NCI-H2227 (cell line): Measurements from ENCODE around the gene IQCK.
"Not testable (repeated sequence)": the region's sequence is repeated elsewhere in the genome, so short reads cannot be mapped to it uniquely, and the experiment has no call there.

ENCODE experiments used
- DNase-seq: peaks from one replicate; lab custom pipeline; 2025; ENCODE audit not compliant: unreplicated experiment; lab: John Stamatoyannopoulos, UW

The IQCK gene

DNA sequence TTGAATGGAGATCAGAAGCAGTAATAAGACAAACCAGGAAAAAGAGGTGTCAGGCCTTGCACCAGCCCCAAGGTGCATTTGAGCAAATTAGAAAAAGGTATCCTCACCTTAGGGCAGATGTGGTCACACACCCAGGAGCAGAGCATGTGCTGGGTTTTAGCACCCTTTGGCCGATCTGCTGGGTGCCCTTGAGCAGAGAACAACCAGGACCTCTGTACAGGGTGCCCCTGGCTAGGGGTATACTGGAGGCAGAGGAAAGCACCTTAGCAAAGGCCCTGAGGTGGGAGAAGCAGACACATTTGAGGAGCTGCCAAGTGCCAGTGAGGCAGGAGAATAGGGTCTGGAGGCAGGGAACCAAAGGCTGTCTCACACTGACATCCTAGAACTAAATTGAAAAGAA, 67.0 kb downstream of the IQCK start:
- no peak for DNase-seq

DNA sequence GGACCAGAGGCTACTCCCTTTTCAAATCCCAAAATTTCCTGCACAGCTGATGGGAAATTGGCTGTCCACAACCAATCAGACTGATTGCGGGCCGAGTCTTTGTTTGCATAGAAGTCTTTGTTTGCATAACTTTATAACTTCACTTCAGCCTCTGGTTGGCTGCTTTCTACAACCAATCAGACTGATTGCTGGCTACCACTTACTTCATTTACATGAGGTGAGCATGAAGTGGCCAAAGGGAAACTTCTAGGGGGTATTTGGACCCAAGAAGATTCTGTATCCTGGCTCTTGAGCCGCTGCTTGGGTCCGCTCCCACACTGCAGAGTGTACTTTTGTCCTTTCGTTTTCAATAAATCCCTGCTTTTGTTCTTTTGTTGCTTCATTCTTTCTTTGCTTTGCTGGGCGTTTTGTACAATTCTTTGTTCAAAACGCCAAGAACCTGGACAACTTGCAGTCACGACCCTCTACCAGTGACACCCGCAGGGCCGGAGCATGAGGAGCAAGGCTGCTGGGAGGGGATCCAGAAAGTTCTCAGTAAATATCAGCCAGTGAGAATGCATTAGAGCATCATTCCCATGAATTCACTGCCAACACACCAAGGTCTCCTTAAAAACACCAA, 67.5 kb downstream of the IQCK start:
- no peak for DNase-seq

DNA sequence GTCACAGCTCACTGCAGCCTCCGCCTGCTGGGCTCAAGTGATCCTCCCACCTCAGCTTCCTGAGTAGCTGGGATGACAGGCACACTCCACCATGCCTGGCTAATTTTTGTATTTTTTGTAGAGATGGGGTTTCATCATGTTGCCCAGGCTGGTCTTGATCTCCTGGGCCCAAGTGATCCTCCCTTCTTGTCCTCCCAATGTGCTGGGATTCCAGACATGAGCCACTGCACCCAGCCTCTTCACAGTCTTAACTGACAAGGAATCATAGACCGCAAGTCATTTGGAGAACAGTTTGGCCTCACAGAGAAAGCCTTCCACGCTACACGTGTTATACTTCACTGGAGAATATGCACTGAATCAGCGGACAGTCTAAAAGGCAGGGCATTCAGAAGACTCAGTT, 83.3 kb downstream of the IQCK start:
- not testable (repeated sequence) for DNase-seq

DNA sequence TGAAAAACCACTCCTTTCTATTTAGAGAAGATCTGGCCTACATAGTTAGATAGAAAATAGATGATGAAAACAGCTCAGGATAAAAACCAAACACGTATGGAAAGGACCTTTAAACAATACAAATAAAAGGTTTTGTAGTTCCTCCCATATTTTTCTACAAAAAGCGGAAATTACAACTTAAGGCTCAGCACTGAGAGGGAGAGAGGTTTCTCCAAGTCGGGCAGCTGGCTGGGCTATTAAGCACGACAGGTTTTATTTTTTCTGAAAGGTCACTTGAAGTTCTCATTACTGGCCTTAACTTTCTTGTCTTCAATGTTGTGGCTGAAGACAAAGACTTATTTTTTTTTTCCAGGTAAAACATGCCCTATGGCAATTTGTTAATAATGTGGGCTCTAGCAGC, 83.8 kb downstream of the IQCK start:
- not testable (repeated sequence) for DNase-seq

DNA sequence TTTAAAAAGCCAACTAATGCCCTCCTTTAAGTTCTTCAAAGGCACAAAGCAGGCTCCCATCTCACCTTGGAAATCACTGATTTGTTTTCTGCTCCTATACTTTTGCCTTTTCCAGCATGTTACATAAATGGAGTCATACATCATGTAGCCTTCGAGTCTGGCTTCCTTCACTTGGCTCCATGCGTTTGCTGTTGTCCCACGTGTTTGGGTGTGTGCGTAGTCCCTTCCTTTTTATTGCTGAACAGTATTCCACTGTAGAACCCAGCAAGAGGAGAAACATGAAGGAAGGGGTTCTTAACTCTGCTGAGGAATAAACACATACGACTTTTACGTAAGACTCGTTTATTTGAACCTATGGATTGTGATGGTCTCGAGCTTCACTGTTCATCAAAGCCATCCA, 84.5 kb downstream of the IQCK start:
- no peak for DNase-seq

DNA sequence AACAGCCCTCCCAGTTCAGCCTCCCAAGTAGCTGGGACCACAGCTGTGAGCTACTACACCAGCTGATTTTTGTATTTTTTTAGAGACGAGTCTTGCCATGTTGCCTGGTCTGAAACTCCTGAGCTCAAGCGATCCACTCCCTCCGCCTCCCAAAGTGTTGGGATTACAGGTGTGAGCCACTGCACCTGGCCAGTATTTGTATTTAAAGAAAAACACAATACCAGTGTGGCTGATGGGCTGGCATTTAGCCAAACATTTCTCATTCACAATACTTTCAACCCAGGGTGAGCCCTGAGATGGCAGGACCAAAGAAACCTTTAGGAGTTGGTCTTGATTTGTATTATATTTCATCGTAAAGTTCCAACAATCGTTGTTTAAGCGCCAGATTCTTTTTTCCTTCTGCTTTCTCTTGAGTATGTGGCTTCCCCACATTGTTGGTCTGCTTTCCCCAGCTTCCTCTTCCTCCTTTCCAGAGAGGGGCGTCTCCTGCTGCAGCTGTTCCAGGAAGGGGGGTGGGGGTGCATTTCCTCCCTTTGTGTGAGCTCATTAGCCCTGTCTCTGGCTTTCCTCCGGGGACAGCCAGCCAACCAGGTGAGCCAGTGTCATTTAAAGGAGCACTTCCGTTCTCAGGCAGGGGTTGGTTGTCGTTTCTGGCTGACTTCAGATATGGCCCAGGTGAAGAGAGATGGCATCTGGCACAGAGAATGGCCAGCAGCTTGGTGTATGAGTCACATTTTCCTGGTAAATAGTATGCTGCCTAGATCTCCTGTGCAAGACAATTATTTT, 86.7 kb downstream of the IQCK start:
- peak; percentile 27 for DNase-seq

DNA sequence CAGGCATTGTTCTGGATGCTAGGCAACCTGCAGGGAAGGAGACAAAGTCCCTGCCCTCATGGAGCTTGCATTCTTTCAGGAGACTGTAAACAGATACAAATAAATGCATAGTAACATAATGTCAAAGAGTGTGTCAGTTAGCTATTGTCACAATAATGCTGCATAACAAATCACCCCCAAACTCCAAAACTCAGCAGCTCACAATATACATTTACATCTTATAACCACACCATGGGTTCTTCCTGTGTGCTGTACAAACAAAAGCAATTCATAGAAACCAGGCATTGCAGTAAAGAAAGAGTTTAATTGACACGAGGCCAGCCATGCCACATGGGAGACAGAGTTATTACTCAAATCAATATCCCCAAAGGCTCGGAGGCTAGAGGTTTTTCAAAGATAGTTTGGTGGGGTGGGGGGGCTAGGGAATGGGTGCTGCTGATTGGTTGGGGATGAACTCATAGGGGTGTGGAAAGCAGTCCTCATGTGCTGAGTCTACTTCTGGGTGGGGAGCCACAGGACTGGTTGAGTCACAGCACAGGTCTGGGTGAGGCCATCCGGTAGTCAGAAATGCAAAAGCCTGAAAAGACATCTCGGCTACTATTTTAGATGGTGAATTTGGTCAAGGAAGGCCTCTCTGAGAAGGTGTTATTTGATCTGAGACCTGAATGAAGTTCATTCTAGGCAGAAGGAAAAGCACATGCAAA, 87.5 kb downstream of the IQCK start:
- DNase-seq: no peak

DNA sequence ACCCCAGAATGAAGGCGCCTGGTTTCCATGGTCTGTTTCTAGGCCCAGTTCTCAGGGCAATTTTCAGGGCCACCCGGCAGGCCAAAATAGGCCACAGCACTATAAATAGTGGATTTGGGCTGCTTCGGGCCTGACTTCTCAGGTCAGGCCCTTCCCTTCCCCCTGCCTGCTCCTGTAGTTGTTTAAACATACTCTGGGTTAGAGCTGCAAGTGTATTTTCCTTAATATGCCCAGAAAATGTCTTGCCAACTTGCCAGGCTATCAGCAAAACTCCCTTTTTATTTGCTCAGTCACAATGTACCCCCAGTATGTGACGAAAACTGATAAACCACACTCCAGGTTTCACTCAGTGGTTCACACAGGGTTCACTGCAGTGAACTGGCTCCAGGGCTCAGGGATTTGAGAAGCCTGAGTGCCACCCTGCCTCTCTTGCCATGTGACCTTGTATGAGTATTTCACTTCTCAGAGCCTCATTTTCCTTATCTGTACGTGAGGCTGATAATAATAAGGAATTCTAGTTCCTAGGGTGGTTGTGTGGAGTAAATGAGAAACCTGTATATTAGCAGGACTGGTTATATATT, 90.1 kb downstream of the IQCK start:
- no peak for DNase-seq

DNA sequence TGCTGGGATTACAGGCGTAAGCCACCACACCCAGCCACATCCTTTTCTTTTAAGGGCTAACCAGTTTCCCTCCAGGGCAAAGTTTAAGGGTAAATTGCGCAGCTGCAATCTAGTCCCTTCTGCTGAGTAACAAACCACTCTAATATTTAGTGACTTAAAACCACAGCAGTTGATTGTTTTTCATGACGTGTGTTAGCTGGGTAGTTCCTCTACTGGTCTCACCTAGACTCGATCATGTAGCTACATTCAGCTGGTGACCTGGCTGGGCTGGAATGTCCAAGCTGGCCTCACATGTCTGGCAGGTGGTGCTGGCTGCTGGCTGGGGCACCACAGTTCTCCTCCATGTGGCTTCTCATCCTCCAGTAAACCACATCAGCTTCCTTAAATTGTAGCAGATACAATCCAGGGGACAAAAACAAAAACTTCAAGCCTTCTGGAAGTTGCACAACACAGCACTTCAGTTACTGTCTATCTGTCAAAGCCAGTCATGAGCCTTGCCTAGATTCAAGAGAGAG, 91.1 kb downstream of the IQCK start:
- no peak for DNase-seq

DNA sequence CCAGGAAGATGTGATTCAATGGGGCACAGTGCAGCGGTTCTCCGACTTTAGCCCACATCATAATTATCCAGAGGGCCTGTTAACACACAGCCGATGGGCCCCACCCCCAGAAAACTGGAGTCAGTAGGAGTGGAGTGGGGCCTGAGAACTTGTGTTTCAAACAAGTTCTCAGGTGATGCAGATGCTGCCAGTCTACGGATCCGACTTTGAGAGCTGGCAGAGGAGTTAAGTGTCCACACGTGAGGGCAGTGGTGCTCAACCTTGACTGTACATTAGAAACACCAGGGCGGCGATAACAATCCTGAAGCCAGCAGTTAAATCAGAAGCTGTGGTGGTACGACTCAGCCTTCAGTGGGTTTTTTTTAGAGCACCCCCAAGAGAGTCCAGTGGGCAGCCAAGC, 91.6 kb downstream of the IQCK start:
- no peak for DNase-seq

DNA sequence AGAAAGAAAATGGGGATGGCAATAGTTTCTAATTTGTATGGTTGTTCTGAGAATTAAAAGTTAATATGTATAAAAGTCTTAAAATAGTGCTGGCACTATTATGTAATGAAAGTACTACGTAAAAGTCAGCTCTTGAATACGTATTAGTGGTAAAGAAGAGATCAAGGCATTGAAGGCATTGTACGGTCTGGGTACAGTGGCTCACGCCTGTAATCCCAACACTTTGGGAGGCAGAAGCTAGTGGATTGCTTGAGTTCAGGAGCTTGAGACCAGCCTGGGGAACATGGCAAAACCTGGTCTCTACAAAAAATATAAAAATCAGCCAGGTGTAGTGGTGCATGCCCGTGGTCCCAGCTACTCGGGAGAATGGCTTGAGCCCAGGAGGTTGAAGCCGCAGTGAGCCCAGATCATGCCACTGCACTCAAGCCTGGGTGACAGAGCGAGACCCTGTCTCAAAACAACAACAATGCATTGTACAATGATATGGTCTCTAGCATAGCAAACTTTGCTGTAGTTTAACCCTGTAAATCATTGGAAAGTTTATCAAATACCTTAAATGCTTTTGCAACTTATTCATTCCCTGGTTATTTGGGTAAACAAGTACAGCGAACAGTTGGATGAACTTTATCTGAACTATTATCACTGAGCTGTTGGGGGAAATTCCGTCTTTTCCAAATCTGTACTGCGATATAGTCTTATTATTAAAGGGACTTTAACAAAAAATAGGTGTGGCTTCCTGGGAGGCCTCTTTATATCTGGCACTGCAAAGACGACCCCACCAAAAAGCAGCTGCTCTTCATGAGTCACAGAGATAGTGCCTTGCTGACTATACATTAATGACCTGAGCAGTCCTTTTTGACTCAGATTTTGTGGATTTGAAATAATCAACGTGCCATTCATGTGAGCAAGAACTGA, 93.0 kb downstream of the IQCK start:
- no peak for DNase-seq

DNA sequence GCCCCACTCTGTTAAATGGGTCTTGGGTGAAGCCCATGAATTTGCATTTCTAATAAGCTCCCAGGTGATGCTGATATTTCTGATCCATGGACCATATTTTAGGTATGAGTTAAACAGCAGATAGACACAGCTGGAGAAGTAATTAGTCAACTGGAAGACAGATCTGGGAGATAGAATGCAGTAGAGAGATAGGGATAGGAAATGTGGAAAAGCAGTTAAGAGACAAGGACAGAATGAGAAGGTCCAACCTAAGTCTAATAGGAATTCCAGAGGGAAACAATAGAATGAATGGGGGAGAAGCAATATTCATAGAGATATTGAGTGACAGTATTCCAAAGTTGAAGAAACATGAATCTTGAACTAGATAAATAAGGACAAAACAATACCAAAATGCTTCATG, 94.9 kb downstream of the IQCK start:
- no peak for DNase-seq

DNA sequence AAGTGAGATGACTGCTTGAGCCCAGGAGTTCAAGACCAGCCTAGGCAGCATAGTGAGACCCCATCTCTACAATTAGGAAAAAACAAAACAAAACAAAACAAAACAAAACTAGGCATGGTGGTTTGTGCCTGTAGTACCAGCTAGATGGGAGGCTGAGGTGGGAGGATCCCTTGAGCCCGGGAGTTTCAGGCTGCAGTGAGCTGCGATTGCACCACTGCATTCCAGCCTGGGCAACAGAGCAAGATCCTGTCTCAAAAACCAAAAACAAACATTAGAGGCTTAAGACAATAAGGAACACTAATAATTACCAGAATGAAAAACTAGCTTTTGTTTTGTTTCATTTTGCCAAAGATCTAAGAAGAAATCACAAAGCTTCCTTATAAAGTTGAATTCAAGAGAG, 97.3 kb downstream of the IQCK start:
- no peak for DNase-seq

DNA sequence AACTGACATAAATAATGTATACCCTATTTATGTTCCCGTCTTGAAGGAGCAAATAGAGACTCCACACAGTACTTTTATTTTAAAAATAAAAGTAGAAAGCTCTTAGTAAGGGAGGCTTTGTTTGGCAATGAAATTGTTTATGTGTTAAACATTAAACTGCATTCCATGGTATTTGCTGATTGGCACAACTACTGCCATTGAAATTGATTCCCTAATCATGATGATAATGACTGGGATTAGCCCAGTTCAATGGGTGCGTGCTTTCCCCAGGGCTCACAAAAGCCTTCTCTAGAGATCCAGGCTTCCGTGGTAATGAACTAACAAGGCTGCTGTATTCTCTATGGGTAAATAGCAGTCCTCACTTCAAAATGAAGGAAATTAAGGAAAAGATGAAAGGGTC, 99.1 kb downstream of the IQCK start:
- DNase-seq: no peak

DNA sequence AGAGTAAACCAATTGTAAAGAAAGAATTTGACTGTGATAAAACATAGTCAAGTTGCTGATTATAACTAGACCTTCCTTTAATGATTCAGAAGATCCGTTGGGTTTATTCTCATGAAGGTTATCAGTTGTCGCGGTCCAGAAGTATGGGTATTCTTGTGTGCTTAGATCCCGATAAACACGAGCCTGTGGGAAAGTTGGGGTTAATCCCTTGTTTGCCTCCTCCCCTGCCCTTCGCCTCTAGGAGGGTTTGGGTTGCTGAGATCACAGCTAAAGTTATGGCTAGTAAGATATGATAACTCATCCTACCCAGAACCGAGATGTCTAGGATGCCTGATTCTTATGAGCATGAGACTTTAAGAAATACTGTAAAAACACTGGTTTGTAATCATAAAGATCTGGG, 99.8 kb downstream of the IQCK start:
- no peak for DNase-seq

DNA sequence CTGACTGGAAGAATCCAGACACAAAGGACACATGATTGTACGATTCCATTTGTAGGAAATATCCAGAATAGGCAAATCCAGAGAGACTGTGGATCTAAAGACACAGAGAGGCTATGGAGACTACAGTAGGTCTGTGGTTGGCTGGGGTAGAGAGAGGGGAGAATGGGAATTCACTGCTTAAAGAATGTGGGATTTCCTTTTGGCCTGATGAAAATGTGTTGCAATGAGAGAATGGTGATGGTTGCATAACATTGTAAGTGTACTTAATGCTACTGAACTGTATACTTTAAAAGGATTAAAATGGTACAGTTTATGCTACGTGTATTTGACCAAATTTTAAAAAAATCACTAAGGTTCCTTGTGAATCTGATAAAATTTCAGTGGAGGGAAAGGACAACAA, 104.5 kb downstream of the IQCK start:
- no peak for DNase-seq

DNA sequence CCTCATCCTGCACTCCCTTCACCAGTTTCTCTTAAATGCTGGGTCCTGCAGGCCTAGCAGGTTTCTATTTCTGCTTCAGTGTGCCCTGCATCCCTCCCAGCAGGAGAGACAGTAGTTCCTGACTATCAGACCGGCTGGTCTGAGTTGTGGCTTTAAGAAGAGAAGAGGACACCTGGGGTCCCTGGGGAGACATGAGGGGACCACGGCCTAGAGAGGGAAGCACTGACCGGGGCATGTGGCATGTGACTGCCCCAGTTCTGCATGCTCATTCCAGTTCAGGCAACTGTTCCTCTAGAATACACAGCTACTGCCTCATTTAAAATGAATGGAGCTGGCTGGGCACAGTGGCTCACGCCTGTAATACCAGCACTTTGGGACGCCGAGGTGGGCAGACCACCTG, 105.3 kb downstream of the IQCK start:
- DNase-seq: no peak

DNA sequence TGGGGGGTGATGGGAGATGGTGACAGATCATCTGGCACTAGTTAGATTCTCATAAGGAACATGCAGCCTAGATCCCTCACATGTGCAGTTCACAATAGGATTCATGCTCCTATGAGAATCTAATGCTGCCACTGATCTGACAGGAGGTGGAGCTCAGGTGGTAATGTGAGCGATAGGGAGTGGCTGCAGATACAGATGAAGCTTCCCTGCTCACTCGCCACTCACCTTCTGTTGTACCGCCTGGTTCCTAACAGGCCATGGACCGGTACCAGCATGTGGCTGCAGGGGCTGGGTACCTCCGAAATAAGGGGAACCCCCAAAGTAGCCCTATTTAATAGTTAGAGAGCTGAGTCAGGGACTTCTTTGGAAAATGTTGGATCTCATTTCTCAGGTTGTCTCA, 106.1 kb downstream of the IQCK start:
- no peak for DNase-seq

DNA sequence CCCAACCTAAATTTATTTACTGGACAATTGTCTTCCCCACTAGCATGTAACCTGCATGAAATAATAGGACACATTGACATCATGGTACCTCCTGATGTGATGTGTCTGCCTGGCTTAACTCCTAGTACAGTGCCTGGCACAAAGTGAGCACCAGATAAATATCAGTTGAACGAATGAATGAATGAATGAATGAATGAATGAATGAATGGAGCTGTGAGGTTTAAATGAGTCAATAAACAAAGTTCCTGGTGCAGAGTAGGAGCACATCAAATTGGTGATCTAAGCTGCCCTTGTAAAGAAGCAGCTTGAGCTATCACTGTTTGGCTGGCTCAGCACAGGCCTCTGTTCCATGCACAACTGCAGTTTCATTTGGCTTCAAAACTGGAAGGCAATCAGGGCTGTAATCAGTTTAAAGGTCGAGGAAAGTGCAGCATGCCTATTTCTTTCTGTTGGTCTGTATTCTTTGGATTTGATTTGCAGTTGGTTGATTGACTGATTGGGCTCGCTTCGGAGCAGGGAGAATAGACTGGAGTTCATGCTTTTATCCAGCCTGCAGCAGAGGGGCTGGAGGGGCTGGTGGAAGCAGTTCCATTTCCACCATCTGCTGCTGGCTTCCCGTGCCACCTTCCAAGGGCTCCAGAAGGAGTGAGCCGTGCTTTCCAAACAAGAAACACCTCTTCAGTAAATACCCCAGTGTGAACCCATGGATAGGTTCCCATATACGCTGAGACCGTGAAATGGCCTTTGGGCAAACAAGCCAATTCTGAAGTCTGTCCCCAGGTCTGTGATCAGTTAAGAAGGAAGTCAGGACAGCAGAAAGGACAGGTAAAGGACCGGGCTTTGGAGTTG, 112.0 kb downstream of the IQCK start:
- no peak for DNase-seq
